Neuronal stem cell (in vitro differentiated cells): Measurements from ENCODE around the gene FHIT.

ENCODE experiments used
- DNase-seq: peaks from one replicate; pipeline ENCODE4 v3.0.0-alpha.2; 2013; ENCODE audit warnings: low spot score
- H2AFZ ChIP-seq: one replicate; pipeline ENCODE4 v1.6.1; 2013; ENCODE audit warnings: mild to moderate bottlenecking, low read length, inconsistent platforms
- H2AK5ac ChIP-seq: 2 replicates; pipeline ENCODE4 v1.6.1; 2013; ENCODE audit warnings: low read depth, mild to moderate bottlenecking, inconsistent platforms, low read length, moderate library complexity, mixed read lengths
- H2BK120ac ChIP-seq: 2 replicates; pipeline ENCODE4 v1.6.1; 2013; ENCODE audit warnings: low read depth, mild to moderate bottlenecking, inconsistent platforms, low read length, moderate library complexity, mixed read lengths
- H2BK12ac ChIP-seq: one replicate; pipeline ENCODE4 v1.6.1; 2013; ENCODE audit warnings: low read length, inconsistent platforms
- H2BK15ac ChIP-seq: 2 replicates; pipeline ENCODE4 v1.6.1; 2013; ENCODE audit warnings: mild to moderate bottlenecking, low read length, inconsistent platforms, mixed read lengths
- H2BK5ac ChIP-seq: one replicate; pipeline ENCODE4 v1.6.1; 2013; ENCODE audit warnings: inconsistent platforms, mild to moderate bottlenecking, low read length, moderate library complexity
- H3K14ac ChIP-seq: one replicate; pipeline ENCODE4 v1.6.1; 2013; ENCODE audit warnings: low read length, inconsistent platforms
- H3K18ac ChIP-seq: 2 replicates; pipeline ENCODE4 v1.6.1; 2013; ENCODE audit warnings: low read length, inconsistent platforms
- H3K23ac ChIP-seq: 2 replicates; pipeline ENCODE4 v1.6.1; 2013; ENCODE audit warnings: low read depth, mild to moderate bottlenecking, mixed read lengths, low read length, inconsistent platforms; ENCODE audit not compliant: poor library complexity
- H3K27ac ChIP-seq: replicated peaks from 3 replicates; pipeline ENCODE4 v1.5.1; 2013; ENCODE audit warnings: low read length, inconsistent platforms
- H3K27me3 ChIP-seq, 3 experiments: 2 replicates each; pipeline ENCODE4 v1.6.1; 2013; ENCODE audit warnings: low read length in 3 of 3, mild to moderate bottlenecking in 2 of 3, inconsistent platforms in 1 of 3, low read depth in 1 of 3, mixed read lengths in 1 of 3, moderate library complexity in 1 of 3; ENCODE audit not compliant: control insufficient read depth in 3 of 3, insufficient read depth in 3 of 3
- H3K36me3 ChIP-seq, 2 donors: replicated peaks in 1 of 2; 2 replicates each; pipeline ENCODE4 v1.6.1; 2013; ENCODE audit warnings: low read length in 2 of 2; ENCODE audit not compliant: control insufficient read depth in 2 of 2, insufficient read depth in 2 of 2
- H3K4ac ChIP-seq: 2 replicates; pipeline ENCODE4 v1.6.1; 2013; ENCODE audit warnings: inconsistent platforms, mild to moderate bottlenecking, low read length, moderate library complexity
- H3K4me1 ChIP-seq, 2 donors: 1 replicate in 1 of 2; 2 replicates in 1 of 2; pipeline ENCODE4 v1.6.1; 2013; ENCODE audit warnings: low read length in 2 of 2, low read depth in 1 of 2; ENCODE audit not compliant: control insufficient read depth in 2 of 2, insufficient read depth in 1 of 2
- H3K4me2 ChIP-seq: one replicate; pipeline ENCODE4 v1.6.1; 2013; ENCODE audit warnings: mild to moderate bottlenecking, low read length, inconsistent platforms; ENCODE audit not compliant: insufficient read depth, poor library complexity, severe bottlenecking
- H3K4me3 ChIP-seq, 2 donors: 2 replicates each; pipeline ENCODE4 v1.5.1; 2013; ENCODE audit warnings: low read length in 2 of 2, mild to moderate bottlenecking in 2 of 2, inconsistent platforms in 1 of 2, moderate library complexity in 1 of 2
- H3K79me1 ChIP-seq: one replicate; pipeline ENCODE4 v1.6.1; 2013; ENCODE audit warnings: low read depth, mild to moderate bottlenecking, inconsistent platforms, low read length, moderate library complexity
- H3K9ac ChIP-seq: one replicate; pipeline ENCODE4 v1.6.1; 2013; ENCODE audit warnings: mild to moderate bottlenecking, low read depth, low read length, inconsistent platforms; ENCODE audit not compliant: poor library complexity
- H3K9me3 ChIP-seq, 2 donors: replicated peaks in 1 of 2; 2 replicates each; pipeline versions ENCODE3 to v1.6.1; 2013; ENCODE audit warnings: low read length in 2 of 2, mild to moderate bottlenecking in 2 of 2, inconsistent platforms in 1 of 2, low read depth in 1 of 2, mixed read lengths in 1 of 2, moderate library complexity in 1 of 2; ENCODE audit not compliant: control insufficient read depth in 2 of 2, insufficient read depth in 1 of 2
- H4K8ac ChIP-seq: one replicate; pipeline ENCODE4 v1.6.1; 2013; ENCODE audit warnings: low read depth, mild to moderate bottlenecking, inconsistent platforms, low read length, moderate library complexity
- H4K91ac ChIP-seq: one replicate; pipeline ENCODE4 v1.6.1; 2013; ENCODE audit warnings: low read length, low read depth, mild to moderate bottlenecking, inconsistent platforms; ENCODE audit not compliant: poor library complexity
- WGBS, 2 donors: extraction: QIAGEN DNeasy Blood & Tissue Kit; methylation state at CpG; one replicate each; pipeline ENCODE4 v1.1.7; 2013; ENCODE audit warnings: missing lambda C conversion rate in 2 of 2, mixed read lengths in 1 of 2; ENCODE audit not compliant: insufficient read length in 2 of 2, insufficient replicate concordance in 1 of 2; ENCODE audit errors: extremely low coverage in 2 of 2; 5-methylcytosine and 5-hydroxymethylcytosine counted together

The FHIT gene

GRCh38 chr3:60952055-60952454 is 299.2 kb downstream of the FHIT start:
- no peak overlapping the region for H4K8ac ChIP-seq
- H3K9ac ChIP-seq: no peak overlapping the region
- H2BK120ac ChIP-seq: no peak overlapping the region
- H4K91ac ChIP-seq: no peak overlapping the region
- DNase-seq: no peak
- no peaks in the 10 kb centered on the region for H3K4me1 ChIP-seq
- no peak overlapping the region for H3K27ac ChIP-seq
- H2AFZ ChIP-seq: no peak overlapping the region
- H2BK5ac ChIP-seq: no peak overlapping the region
- no peak overlapping the region for H3K14ac ChIP-seq
- no peak overlapping the region for H3K4me3 ChIP-seq
- H3K23ac ChIP-seq: no peak overlapping the region
- H3K4ac ChIP-seq: no peak overlapping the region
- H2BK15ac ChIP-seq: no peak overlapping the region
- H3K18ac ChIP-seq: no peak overlapping the region
- H3K36me3 ChIP-seq: no peaks in the 10 kb centered on the region
- no peak overlapping the region for H3K4me2 ChIP-seq
- no peaks in the 10 kb centered on the region for H3K79me1 ChIP-seq
- WGBS, 2 donors: no CpG with 5 or more reads among the region's 6 CpGs
- no peaks in the 10 kb centered on the region for H3K27me3 ChIP-seq
- H2BK12ac ChIP-seq: no peak overlapping the region
- H3K9me3 ChIP-seq: peaks cover 0 to 4% of the 10 kb centered on the region in 2 donors
- H2AK5ac ChIP-seq: no peak overlapping the region

- Histone ChIP-seq H3K27me3 (no peaks in the 10 kb centered on the region), H3K18ac (no peak overlapping the region), H2AK5ac (no peak overlapping the region), H3K4ac (no peak overlapping the region), H2BK5ac (no peak overlapping the region), H3K4me3 (no peak overlapping the region), H3K79me1 (no peaks in the 10 kb centered on the region), H3K9me3 (no peaks in the 10 kb centered on the region), H4K8ac (no peak overlapping the region), H2BK12ac (no peak overlapping the region), H3K23ac (no peak overlapping the region), H3K36me3 (no peaks in the 10 kb centered on the region), H2BK120ac (no peak overlapping the region), H3K9ac (no peak overlapping the region), H3K4me2 (no peak overlapping the region), H4K91ac (no peak overlapping the region), H3K27ac (no peak overlapping the region), H3K14ac (no peak overlapping the region), H2AFZ (no peak overlapping the region), H2BK15ac (no peak overlapping the region), H3K4me1 (no peaks in the 10 kb centered on the region)
- WGBS, 2 donors: no CpG with 5 or more reads among the region's 3 CpGs
- DNase-seq: no peak
Measured at GRCh38 chr3:60949146-60949545, 302.1 kb downstream of the FHIT start.

GRCh38 chr3:60948488-60948887 is 302.8 kb downstream of the FHIT start:
- Histone ChIP-seq H4K91ac (no peak overlapping the region), H2AK5ac (no peak overlapping the region), H3K4ac (no peak overlapping the region), H3K14ac (no peak overlapping the region), H3K9me3 (no peaks in the 10 kb centered on the region), H3K18ac (no peak overlapping the region), H4K8ac (no peak overlapping the region), H2BK12ac (no peak overlapping the region), H3K4me2 (no peak overlapping the region), H2AFZ (no peak overlapping the region), H2BK5ac (no peak overlapping the region), H3K27ac (no peak overlapping the region), H3K23ac (no peak overlapping the region), H3K79me1 (no peaks in the 10 kb centered on the region), H3K36me3 (no peaks in the 10 kb centered on the region), H3K4me3 (no peak overlapping the region), H3K4me1 (no peaks in the 10 kb centered on the region), H3K9ac (no peak overlapping the region), H2BK120ac (no peak overlapping the region), H2BK15ac (no peak overlapping the region), H3K27me3 (no peaks in the 10 kb centered on the region)
- no peak for DNase-seq

GRCh38 chr3:60935709-60936108 is 315.5 kb downstream of the FHIT start:
- H3K27ac ChIP-seq: no peak overlapping the region

More at GRCh38 chr3:60935709-60936108, 315.5 kb downstream of the FHIT start:
- H3K9me3 ChIP-seq: no peaks in the 10 kb centered on the region
- H4K8ac ChIP-seq: no peak overlapping the region
- no peaks in the 10 kb centered on the region for H3K27me3 ChIP-seq
- no peak overlapping the region for H3K4me3 ChIP-seq
- no peak overlapping the region for H3K4me2 ChIP-seq
- no peak for DNase-seq
- no peak overlapping the region for H2BK12ac ChIP-seq
- no peak overlapping the region for H2AFZ ChIP-seq
- peaks cover 1 to 3% of the 10 kb centered on the region in 2 donors for H3K4me1 ChIP-seq
- H3K9ac ChIP-seq: no peak overlapping the region
- no peak overlapping the region for H3K14ac ChIP-seq
- H3K23ac ChIP-seq: no peak overlapping the region
- no peak overlapping the region for H2BK5ac ChIP-seq
- H2BK120ac ChIP-seq: no peak overlapping the region
- no peaks in the 10 kb centered on the region for H3K79me1 ChIP-seq
- no peaks in the 10 kb centered on the region for H3K36me3 ChIP-seq
- H3K18ac ChIP-seq: no peak overlapping the region
- no peak overlapping the region for H2BK15ac ChIP-seq
- no peak overlapping the region for H2AK5ac ChIP-seq
- H3K4ac ChIP-seq: no peak overlapping the region
- no CpG with 5 or more reads among the region's 3 CpGs for WGBS, 2 donors
- no peak overlapping the region for H4K91ac ChIP-seq
